Endothelial cell of umbilical vein (primary cell): ENCODE measurements around the gene TMEM203. TPM values are rescaled to one million over a fixed set of nuclear protein-coding genes. Genes with fewer than 3 reads are reported as not detected.

Experiments used
- BruUV-seq: library from RNA; stranded (reverse); fragments of 400-500 nt; replicated peaks from 2 replicates; lab custom pipeline; 2021; lab: Mats Ljungman, UMichigan
- CTCF ChIA-PET: fragments of 300-600, 350-600 bp; sonication (Branson Sonifier 250); formaldehyde crosslinking; loops from one replicate; lab custom pipeline; 2021; ENCODE audit warnings: antibody characterized with exemption, inconsistent platforms; lab: Charles Lee
- POLR2A ChIA-PET: fragments of 300-600, 350-600 bp; sonication (Branson Sonifier 250); formaldehyde crosslinking; loops from one replicate; lab custom pipeline; 2021; ENCODE audit warnings: antibody characterized with exemption, inconsistent platforms; lab: Charles Lee
- DNase-seq: peaks from one replicate; pipeline ENCODE4 v3.0.0-alpha.2; 2011; ENCODE audit warnings: low read depth, low spot score
- FAIRE-seq: peaks from 2 replicates; lab custom pipeline; 2011; peaks lifted over from hg19 to GRCh38; lab: Jason Lieb, UNC
- H2AFZ ChIP-seq: 2 replicates; pipeline ENCODE4 v1.6.0; 2012; ENCODE audit warnings: low read depth, low read length, control low read depth, inconsistent platforms
- H3K27ac ChIP-seq: 2 replicates; pipeline ENCODE4 v1.5.1; 2011; ENCODE audit warnings: low read depth, mild to moderate bottlenecking, control low read depth, low read length, moderate library complexity; ENCODE audit not compliant: insufficient read depth
- H3K27me3 ChIP-seq, 2 experiments: 2 replicates each; pipeline versions ENCODE4 v1.6.0 to v1.6.1; 2011; ENCODE audit warnings: low read length in 2 of 2, mixed read lengths in 1 of 2; ENCODE audit not compliant: control insufficient read depth in 2 of 2, insufficient read depth in 2 of 2
- H3K36me3 ChIP-seq, 2 experiments: 2 replicates in 1 of 2; 3 replicates in 1 of 2; pipeline ENCODE4 v1.5.1; 2011; ENCODE audit warnings: low read length in 2 of 2, mild to moderate bottlenecking in 1 of 2, moderate library complexity in 1 of 2; ENCODE audit not compliant: control insufficient read depth in 2 of 2, insufficient read depth in 2 of 2; ENCODE audit errors: extremely low read depth in 1 of 2
- H3K4me1 ChIP-seq: 3 replicates; pipeline ENCODE4 v1.5.1; 2011; ENCODE audit warnings: mild to moderate bottlenecking, low read length; ENCODE audit not compliant: control insufficient read depth, insufficient read depth; ENCODE audit errors: extremely low read depth
- H3K4me2 ChIP-seq: 2 replicates; pipeline ENCODE4 v1.6.1; 2011; ENCODE audit warnings: low read length, control low read depth, mixed read lengths; ENCODE audit not compliant: insufficient read depth
- H3K4me3 ChIP-seq, 3 experiments: fragments of 200-600 bp in 1 of 3; sonication (generic), shearing (Covaris generic) in 1 of 3; replicated peaks in 1 of 3; 2 replicates each; pipeline ENCODE4 v1.5.1; 2011 to 2016; ENCODE audit warnings: control low read depth in 3 of 3, low read length in 3 of 3, mild to moderate bottlenecking in 2 of 3, inconsistent platforms in 1 of 3, low read depth in 1 of 3, moderate library complexity in 1 of 3; ENCODE audit not compliant: insufficient read depth in 1 of 3
- H3K79me2 ChIP-seq: 2 replicates; pipeline ENCODE4 v1.6.0; 2012; ENCODE audit warnings: low read length, inconsistent platforms; ENCODE audit not compliant: control insufficient read depth, insufficient read depth
- H3K9ac ChIP-seq: replicated peaks from 2 replicates; pipeline ENCODE3; 2011; ENCODE audit warnings: low read length, control low read depth; ENCODE audit not compliant: insufficient read depth; ENCODE audit errors: extremely low read depth
- H3K9me1 ChIP-seq: replicated peaks from 3 replicates; pipeline ENCODE4 v1.6.0; 2011; ENCODE audit warnings: mild to moderate bottlenecking, low read length; ENCODE audit not compliant: control insufficient read depth, insufficient read depth; ENCODE audit errors: extremely low read depth
- H3K9me3 ChIP-seq: replicated peaks from 2 replicates; pipeline ENCODE4 v1.5.1; 2012; ENCODE audit warnings: low read length, inconsistent platforms; ENCODE audit not compliant: control insufficient read depth, insufficient read depth
- H4K20me1 ChIP-seq: replicated peaks from 2 replicates; pipeline ENCODE3; 2011; ENCODE audit warnings: mild to moderate bottlenecking, low read length; ENCODE audit not compliant: control insufficient read depth, insufficient read depth; ENCODE audit errors: extremely low read depth
- CTCF ChIP-seq, 2 donors: IDR thresholded peaks; 1 replicate in 1 of 2; 2 replicates in 1 of 2; pipeline ENCODE4 v1.5.1; 2011; ENCODE audit warnings: low read length in 2 of 2, mild to moderate bottlenecking in 2 of 2, moderate library complexity in 2 of 2, control low read depth in 1 of 2, inconsistent platforms in 1 of 2, low read depth in 1 of 2; ENCODE audit not compliant: insufficient read depth in 1 of 2; ENCODE audit errors: extremely low read depth in 1 of 2
- EZH2 ChIP-seq: IDR thresholded peaks from 2 replicates; pipeline ENCODE4 v1.6.1; 2012; ENCODE audit warnings: borderline replicate concordance, low read depth, mild to moderate bottlenecking, moderate library complexity, low read length, inconsistent platforms; ENCODE audit not compliant: severe bottlenecking
- FOS ChIP-seq: IDR thresholded peaks from 2 replicates; pipeline ENCODE4 v1.6.1; 2011; ENCODE audit warnings: mild to moderate bottlenecking, low read length, moderate library complexity, borderline replicate concordance; ENCODE audit not compliant: insufficient read depth
- GATA2 ChIP-seq: IDR thresholded peaks from 2 replicates; pipeline ENCODE4 v1.7.0; 2011; ENCODE audit warnings: low read depth, mild to moderate bottlenecking, moderate library complexity, mixed read lengths, low read length; ENCODE audit not compliant: insufficient read length, insufficient read depth
- JUN ChIP-seq: IDR thresholded peaks from 2 replicates; pipeline ENCODE4 v1.6.1; 2011; ENCODE audit warnings: borderline replicate concordance, low read depth; ENCODE audit not compliant: insufficient read length, insufficient read depth
- MAX ChIP-seq: IDR thresholded peaks from 2 replicates; pipeline ENCODE4 v1.6.1; 2011; ENCODE audit not compliant: insufficient read depth, insufficient read length
- MYC ChIP-seq: IDR thresholded peaks from one replicate; pipeline ENCODE4 v1.6.1; 2011; ENCODE audit warnings: mild to moderate bottlenecking, low read depth, low read length
- POLR2A ChIP-seq: IDR thresholded peaks from 2 replicates; pipeline ENCODE4 v1.6.1; 2012; ENCODE audit warnings: low read depth, mild to moderate bottlenecking, control low read depth, low read length
- POLR2AphosphoS5 ChIP-seq: IDR thresholded peaks from 2 replicates; pipeline ENCODE4 v1.6.1; 2012; ENCODE audit warnings: low read depth, mild to moderate bottlenecking, control low read depth, low read length, moderate library complexity; ENCODE audit not compliant: insufficient read depth
- dilution Hi-C: fragments of 300-500 bp; cut with MboI; formaldehyde crosslinking; loops from one replicate; pipeline ENCODE4 v1.15.0; 2019; ENCODE audit warnings: low sequenced_read_pairs; ENCODE audit not compliant: extremely low pct_ligation_motif_present
- intact Hi-C: fragments of 100-400 bp; cut with micrococcal nuclease; formaldehyde crosslinking; loops from one replicate; pipeline ENCODE4 v1.10.0; 2022
- polyA plus RNA-seq, 4 experiments: library from polyadenylated mRNA; depleted of rRNA in 3 of 4; stranded (reverse) in 3 of 4; unstranded in 1 of 4; fragments of >200 nt; gene quantifications; 2 replicates each; pipeline versions ENCODE4 v1.2.1 to v1.2.3, GENCODE V29; 2011 to 2012; ENCODE audit warnings: missing spikeins in 1 of 4
- total RNA-seq: library from RNA; stranded (reverse); gene quantifications from 2 replicates; pipeline ENCODE4 v1.2.3, GENCODE V29; 2021

TMEM203 gene
- total and polyA plus RNA-seq, 2 donors (not counting 3 experiments of a cell fraction or from before 2014, with no cell fraction given) = 29.6 to 39.8 TPM

- FAIRE-seq (no peak), DNase-seq (no peak)
- no peaks in the 10 kb centered on the region for H4K20me1 ChIP-seq
- TF ChIP-seq JUN (no peak), EZH2 (peak; percentile 47)
- no peak overlapping the region for H2AFZ ChIP-seq
- peaks cover 31 to 36% of the 10 kb centered on the region in 2 experiments for H3K27me3 ChIP-seq
- no peaks in the 10 kb centered on the region for H3K9me3 ChIP-seq
- H3K79me2 ChIP-seq = no peaks in the 10 kb centered on the region
- no peaks in the 10 kb centered on the region for H3K36me3 ChIP-seq
- H3K4me3 ChIP-seq = no peak overlapping the region
- no TSS peak for BruUV-seq
- CTCF ChIA-PET = interaction anchor here (1.0 kb wide), 2 partner anchors 9 to 69 kb away, joined by 3 read pairs; no protein-coding TSS in a partner anchor
- dilution Hi-C loops (no loop called here), intact Hi-C loops (no loop called here)
- H3K9ac ChIP-seq = no peak overlapping the region
- POLR2A ChIA-PET = no interaction called here
- no peak overlapping the region for H3K27ac ChIP-seq
- peaks cover 3% of the 10 kb centered on the region for H3K4me1 ChIP-seq
- H3K4me2 ChIP-seq = no peak overlapping the region
- no peaks in the 10 kb centered on the region for H3K9me1 ChIP-seq
Measured at GRCh38 chr9:137167277-137167746, 38.1 kb downstream of the TMEM203 start.

- Histone ChIP-seq H4K20me1 (no peaks in the 10 kb centered on the region), H3K9ac (no peak overlapping the region), H3K27me3 (peaks cover 34 to 39% of the 10 kb centered on the region in 2 experiments), H3K4me3 (no peak overlapping the region), H3K36me3 (no peaks in the 10 kb centered on the region), H2AFZ (no peak overlapping the region), H3K27ac (no peak overlapping the region), H3K9me3 (no peaks in the 10 kb centered on the region), H3K79me2 (no peaks in the 10 kb centered on the region), H3K4me1 (peaks cover 3% of the 10 kb centered on the region), H3K9me1 (no peaks in the 10 kb centered on the region), H3K4me2 (no peak overlapping the region)
- no TSS peak for BruUV-seq
- dilution Hi-C loops = no loop called here
- ChIA-PET CTCF (interaction anchor here (1.2 to 1.8 kb wide), 2 partner anchors 9 to 10 kb away, joined by 5 to 7 read pairs; no protein-coding TSS in a partner anchor), POLR2A (no interaction called here)
- TF ChIP-seq MYC = no peak
- no peak for TF ChIP-seq POLR2AphosphoS5
- TF ChIP-seq JUN = no peak
- TF ChIP-seq FOS = no peak
- TF ChIP-seq MAX = no peak
- no peak for TF ChIP-seq EZH2
- no peak for TF ChIP-seq CTCF (IDR thresholded peaks at IDR 0.05; ENCODE audit: extremely low read depth in 1 of 2, insufficient read depth in 1 of 2, low read depth in 1 of 2, low read length in 2 of 2)
- TF ChIP-seq POLR2A = no peak
- no peak for TF ChIP-seq GATA2
- DNase-seq (no peak), FAIRE-seq (no peak)
- intact Hi-C loops = no loop called here
Measured at GRCh38 chr9:137166380-137167229, 38.8 kb downstream of the TMEM203 start.
